Activated T-helper 1 cell treated with anti-CD3 and anti-CD28 coated beads, Interleukin-12 subunit alpha, Interleukin-12 subunit beta, Interleukin-2, Interleukin-4 antibody, amounts not matched to agents 30 ng/mL and 10 ng/mL and 1 ng/mL, durations not matched to agents 14 hours and 24 hours and 36 hours (primary cell): ENCODE measurements around the gene ATOH8. TPM values are rescaled to one million over a fixed set of nuclear protein-coding genes. Genes with fewer than 3 reads are reported as not detected.

Experiments used
- DNase-seq: peaks from one replicate; pipeline ENCODE4 v3.0.0; 2021; ENCODE audit warnings: low spot score
- H3K27ac Mint-ChIP-seq: one replicate; pipeline ENCODE4 v1.8.0; 2021; ENCODE audit warnings: mild to moderate bottlenecking, mixed read lengths
- H3K27me3 Mint-ChIP-seq: one replicate; pipeline ENCODE4 v1.8.0; 2022; ENCODE audit warnings: mild to moderate bottlenecking, moderate library complexity, mixed read lengths; ENCODE audit not compliant: insufficient read depth
- H3K36me3 Mint-ChIP-seq: one replicate; pipeline ENCODE4 v1.8.0; 2021; ENCODE audit warnings: low read depth, mixed read lengths
- H3K4me1 Mint-ChIP-seq: one replicate; pipeline ENCODE4 v1.8.0; 2021; ENCODE audit warnings: low read depth, mixed read lengths
- H3K4me3 Mint-ChIP-seq: one replicate; pipeline ENCODE4 v1.8.0; 2021; ENCODE audit warnings: mild to moderate bottlenecking, moderate library complexity, mixed read lengths
- H3K9me3 Mint-ChIP-seq: one replicate; pipeline ENCODE4 v1.8.0; 2021; ENCODE audit warnings: mixed read lengths
- intact Hi-C: fragments of 100-400 bp; cut with micrococcal nuclease; formaldehyde crosslinking; loops from one replicate; pipeline ENCODE4 v1.15.1; 2024
- total RNA-seq: library from RNA; stranded (reverse); gene quantifications from 2 replicates; pipeline ENCODE4 v1.2.3, GENCODE V29; 2022

ATOH8 gene
- total RNA-seq, 1 donor from 2014 or later: 0.47 TPM

DNA sequence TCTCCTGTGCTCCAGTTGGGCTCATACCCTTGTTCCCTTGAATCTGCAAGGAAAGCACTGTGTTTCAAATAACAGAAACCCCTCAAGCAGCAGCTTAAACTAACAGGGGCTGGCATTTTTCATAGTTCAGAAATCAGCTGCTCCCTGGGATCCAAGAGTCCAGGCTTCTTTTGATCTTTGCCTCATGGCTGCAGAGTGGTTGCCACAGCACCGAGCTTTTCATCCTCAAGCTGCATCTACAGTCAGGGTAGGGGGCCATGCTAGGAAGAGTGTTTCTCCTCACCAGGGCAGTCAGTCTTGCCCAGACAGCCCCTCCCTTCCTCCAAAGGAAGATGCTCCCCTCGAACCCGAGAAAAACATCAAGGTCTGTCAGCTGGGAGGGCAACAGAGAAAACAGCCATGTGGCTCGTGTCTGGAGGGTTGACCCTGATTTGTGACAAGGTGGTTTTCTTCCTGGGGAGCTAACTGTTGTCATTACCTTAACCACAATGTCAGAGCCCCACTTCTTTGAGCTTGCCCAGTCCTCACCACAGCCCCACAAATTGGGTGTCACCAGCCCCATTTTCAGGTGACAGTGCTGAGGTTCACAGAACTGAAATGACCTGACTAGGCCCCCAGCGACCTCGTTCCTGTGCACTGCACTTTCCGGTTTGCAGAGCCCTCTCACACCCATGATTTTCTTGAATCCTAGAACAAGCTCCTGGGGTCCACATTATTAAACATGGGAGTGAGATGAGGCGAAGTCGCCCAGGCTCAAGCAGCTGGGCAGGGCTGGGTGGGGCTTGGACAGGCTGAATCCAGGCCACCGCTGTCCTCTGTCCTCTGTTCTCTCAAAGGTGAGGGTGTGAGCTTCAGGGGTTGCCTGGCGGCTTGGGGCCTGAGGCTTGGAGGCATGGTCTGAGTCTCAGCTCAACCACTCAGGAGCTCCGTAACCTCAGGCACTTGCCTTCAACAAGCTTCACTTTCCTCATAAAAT is 21.9 kb downstream of the ATOH8 start:
- H3K9me3 Mint-ChIP-seq: no peaks in the 10 kb centered on the region
- no peaks in the 10 kb centered on the region for H3K36me3 Mint-ChIP-seq

DNA sequence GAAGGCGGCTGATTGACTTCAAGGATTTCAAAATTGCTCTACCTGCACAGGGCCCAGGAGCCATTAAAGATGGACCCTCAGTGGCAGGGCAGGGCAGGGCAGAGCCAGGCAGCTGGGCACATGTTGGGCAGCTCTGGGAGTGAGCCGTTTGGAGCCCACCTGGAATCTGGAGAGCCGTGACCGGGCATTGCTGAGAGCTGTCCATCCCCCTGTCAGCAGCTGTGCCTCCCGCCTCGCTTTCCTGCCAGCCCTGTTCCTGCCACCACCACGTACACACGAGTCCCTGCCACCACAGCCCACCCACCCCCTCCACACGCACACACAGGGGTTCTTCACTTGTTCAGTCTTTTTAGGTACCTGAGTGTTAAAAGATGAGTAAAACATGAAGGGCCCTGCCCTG is 22.9 kb downstream of the ATOH8 start:
- H3K9me3 Mint-ChIP-seq: no peaks in the 10 kb centered on the region
- no peak overlapping the region for H3K4me3 Mint-ChIP-seq
- intact Hi-C loops: no loop called here
- peaks cover 2% of the 10 kb centered on the region for H3K4me1 Mint-ChIP-seq
- H3K27ac Mint-ChIP-seq: no peak overlapping the region
- no peaks in the 10 kb centered on the region for H3K36me3 Mint-ChIP-seq
- no peak for DNase-seq
- peaks cover 18% of the 10 kb centered on the region for H3K27me3 Mint-ChIP-seq

More for the DNA sequence above, 21.9 kb downstream of the ATOH8 start:
- intact Hi-C loops: no loop called here
- Mint-ChIP-seq H3K4me3 (no peak overlapping the region), H3K27ac (no peak overlapping the region), H3K27me3 (peaks cover 25% of the 10 kb centered on the region), H3K4me1 (peaks cover 6% of the 10 kb centered on the region)
- no peak for DNase-seq

DNA sequence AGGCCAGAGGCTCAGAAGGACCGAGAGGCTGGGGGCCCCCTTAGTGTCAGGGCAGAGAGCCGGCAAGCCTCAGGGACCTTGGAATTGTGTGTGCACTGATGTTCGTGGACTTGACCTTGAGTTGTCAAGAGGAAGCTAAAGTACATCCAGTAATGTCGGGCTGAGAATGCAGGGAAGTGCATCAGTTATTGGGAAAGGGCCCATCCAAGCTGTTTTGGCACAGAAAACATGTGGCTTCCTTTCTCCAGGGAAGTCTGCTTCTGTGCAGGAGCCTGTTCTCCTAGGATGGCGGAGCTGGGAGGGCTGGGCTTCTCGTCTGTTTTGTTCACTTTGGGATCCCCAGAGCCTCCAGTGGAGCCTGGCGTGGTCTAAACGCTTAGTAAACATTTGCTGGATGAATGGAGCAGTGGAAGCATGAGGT is 23.7 kb downstream of the ATOH8 start:
- H3K4me1 Mint-ChIP-seq: no peaks in the 10 kb centered on the region
- intact Hi-C loops: no loop called here
- no peak overlapping the region for H3K4me3 Mint-ChIP-seq
- DNase-seq: no peak
- H3K27me3 Mint-ChIP-seq: peaks cover 15% of the 10 kb centered on the region
- H3K9me3 Mint-ChIP-seq: no peaks in the 10 kb centered on the region
- H3K36me3 Mint-ChIP-seq: no peaks in the 10 kb centered on the region
- no peak overlapping the region for H3K27ac Mint-ChIP-seq

DNA sequence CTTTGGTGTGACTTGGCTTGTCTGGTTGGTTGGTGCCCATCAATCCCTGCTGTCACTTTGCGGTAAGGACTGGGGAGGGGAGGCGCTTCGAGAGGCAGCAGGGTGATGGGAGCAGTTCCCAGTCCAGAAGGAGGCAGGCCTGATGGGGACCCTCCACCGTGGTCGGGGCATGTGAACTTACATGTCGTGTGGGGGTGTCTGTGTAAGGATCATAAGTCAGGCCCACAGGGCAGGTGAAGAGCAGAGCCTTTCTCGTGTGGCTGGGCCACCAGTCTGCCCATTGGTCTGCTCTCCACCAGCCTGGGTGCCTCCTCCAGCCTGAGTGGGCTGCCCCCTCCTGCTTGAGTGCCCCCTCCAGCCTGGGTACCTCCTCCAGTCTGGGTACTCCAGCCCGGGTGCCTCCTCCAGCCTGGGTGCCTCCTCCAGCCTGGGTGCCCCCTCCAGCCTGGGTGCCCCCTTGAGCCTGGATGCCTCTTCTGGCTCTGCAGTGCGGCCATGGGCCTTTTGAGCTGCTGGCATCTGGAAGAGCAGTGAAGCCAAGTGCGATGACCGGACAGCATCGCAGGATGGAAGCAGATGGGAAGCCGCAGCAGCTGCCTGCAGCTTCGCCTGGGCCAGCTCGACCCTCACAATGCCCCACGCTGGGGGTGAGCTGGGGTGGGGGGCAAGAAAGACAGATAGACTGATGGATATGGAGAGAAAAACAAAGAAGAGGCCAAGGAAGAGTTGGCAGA is 25.0 kb downstream of the ATOH8 start:
- no peaks in the 10 kb centered on the region for H3K9me3 Mint-ChIP-seq
- peaks cover 3% of the 10 kb centered on the region for H3K27me3 Mint-ChIP-seq
- H3K36me3 Mint-ChIP-seq: no peaks in the 10 kb centered on the region
- intact Hi-C loops: no loop called here
- H3K27ac Mint-ChIP-seq: no peak overlapping the region
- H3K4me1 Mint-ChIP-seq: no peaks in the 10 kb centered on the region
- no peak overlapping the region for H3K4me3 Mint-ChIP-seq
- DNase-seq: no peak

DNA sequence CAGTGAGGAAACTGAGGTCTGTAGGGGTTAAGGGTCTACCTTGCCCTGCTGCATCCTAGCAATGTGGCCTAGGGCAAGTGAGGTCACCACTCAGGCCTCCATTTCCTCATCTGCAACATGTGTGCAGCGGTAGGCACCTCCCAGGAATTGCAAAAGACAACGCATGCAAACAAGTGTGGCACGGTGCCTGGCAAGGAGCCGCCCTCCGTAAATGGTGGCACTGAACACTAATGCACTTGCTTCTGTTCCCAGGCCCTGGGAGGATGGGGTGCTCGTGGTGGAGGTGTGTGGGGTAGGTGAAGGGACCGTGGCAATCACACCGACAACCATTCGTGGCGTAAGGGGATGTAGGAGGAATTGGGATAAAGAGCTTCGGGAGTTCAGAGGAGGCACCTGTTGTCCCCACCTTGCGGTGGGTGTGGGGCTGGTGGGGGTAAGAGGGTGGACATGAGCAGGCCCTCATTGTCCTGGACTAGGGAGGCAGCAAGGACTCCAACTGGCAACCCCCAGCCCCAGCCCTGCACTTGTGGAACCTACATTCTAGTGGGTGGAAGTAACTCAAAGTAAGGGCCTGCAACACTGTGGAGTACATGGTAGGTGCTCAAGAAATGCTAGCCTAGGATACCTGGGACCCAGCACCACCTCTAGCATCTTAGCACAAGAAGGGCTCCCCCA is 26.0 kb downstream of the ATOH8 start:
- peaks cover 6% of the 10 kb centered on the region for H3K27me3 Mint-ChIP-seq
- intact Hi-C loops: no loop called here
- no peak overlapping the region for H3K4me3 Mint-ChIP-seq
- H3K27ac Mint-ChIP-seq: no peak overlapping the region
- H3K9me3 Mint-ChIP-seq: no peaks in the 10 kb centered on the region
- no peaks in the 10 kb centered on the region for H3K4me1 Mint-ChIP-seq
- H3K36me3 Mint-ChIP-seq: no peaks in the 10 kb centered on the region
- no peak for DNase-seq

DNA sequence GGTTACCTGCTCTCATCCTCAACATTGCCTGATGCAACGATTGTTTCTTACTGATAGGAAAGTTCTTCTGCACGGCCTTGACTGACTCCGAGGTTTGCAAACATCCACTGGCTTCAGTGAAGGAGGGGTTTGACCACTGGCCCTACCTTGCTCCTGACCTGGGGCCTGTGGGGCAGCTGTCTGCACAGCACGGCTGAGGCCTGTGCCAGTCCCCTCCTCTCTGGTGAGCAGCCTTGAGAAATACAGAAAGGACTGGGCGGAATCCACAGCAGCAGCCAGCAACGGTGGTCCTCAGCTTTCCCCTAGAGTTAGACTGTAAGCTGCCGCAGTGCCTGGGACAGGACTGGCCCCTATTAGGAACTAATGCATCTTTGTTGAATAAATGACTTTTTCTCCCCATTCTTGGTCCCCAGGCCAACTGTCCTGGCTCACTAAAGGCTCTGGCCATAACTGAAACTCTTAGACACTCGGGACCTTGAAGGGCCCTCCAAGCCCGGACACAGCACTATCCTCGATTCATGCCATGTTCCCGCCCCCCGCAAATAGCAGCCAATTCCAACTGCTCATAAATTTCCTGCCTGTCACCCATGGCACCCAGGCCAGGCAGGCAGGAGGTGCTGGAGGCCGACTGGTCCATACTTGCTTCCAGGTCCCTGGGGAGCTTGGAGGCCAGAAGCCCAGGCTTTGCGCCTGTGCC is 26.7 kb downstream of the ATOH8 start:
- H3K36me3 Mint-ChIP-seq: no peaks in the 10 kb centered on the region
- peaks cover 11% of the 10 kb centered on the region for H3K27me3 Mint-ChIP-seq
- H3K9me3 Mint-ChIP-seq: no peaks in the 10 kb centered on the region
- intact Hi-C loops: no loop called here
- no peak overlapping the region for H3K4me3 Mint-ChIP-seq
- no peak for DNase-seq
- H3K27ac Mint-ChIP-seq: no peak overlapping the region
- H3K4me1 Mint-ChIP-seq: no peaks in the 10 kb centered on the region

GRCh38 chr2:85781013-85781332 is 27.2 kb downstream of the ATOH8 start:
- Mint-ChIP-seq H3K4me1 (no peaks in the 10 kb centered on the region), H3K36me3 (no peaks in the 10 kb centered on the region), H3K4me3 (no peak overlapping the region), H3K9me3 (no peaks in the 10 kb centered on the region), H3K27me3 (peaks cover 12% of the 10 kb centered on the region), H3K27ac (no peak overlapping the region)
- intact Hi-C loops: no loop called here
- no peak for DNase-seq

- no peak for DNase-seq
- H3K4me3 Mint-ChIP-seq: no peak overlapping the region
- H3K36me3 Mint-ChIP-seq: no peaks in the 10 kb centered on the region
- no peak overlapping the region for H3K27ac Mint-ChIP-seq
- no peaks in the 10 kb centered on the region for H3K4me1 Mint-ChIP-seq
- H3K9me3 Mint-ChIP-seq: no peaks in the 10 kb centered on the region
- peaks cover 12% of the 10 kb centered on the region for H3K27me3 Mint-ChIP-seq
- intact Hi-C loops: no loop called here
Measured at GRCh38 chr2:85783796-85784195, 30.0 kb downstream of the ATOH8 start.

GRCh38 chr2:85784474-85784986 is 30.7 kb downstream of the ATOH8 start:
- Mint-ChIP-seq H3K4me1 (no peaks in the 10 kb centered on the region), H3K36me3 (no peaks in the 10 kb centered on the region), H3K4me3 (no peak overlapping the region), H3K9me3 (no peaks in the 10 kb centered on the region), H3K27ac (no peak overlapping the region), H3K27me3 (peaks cover 12% of the 10 kb centered on the region)
- no peak for DNase-seq
- intact Hi-C loops: no loop called here

DNA sequence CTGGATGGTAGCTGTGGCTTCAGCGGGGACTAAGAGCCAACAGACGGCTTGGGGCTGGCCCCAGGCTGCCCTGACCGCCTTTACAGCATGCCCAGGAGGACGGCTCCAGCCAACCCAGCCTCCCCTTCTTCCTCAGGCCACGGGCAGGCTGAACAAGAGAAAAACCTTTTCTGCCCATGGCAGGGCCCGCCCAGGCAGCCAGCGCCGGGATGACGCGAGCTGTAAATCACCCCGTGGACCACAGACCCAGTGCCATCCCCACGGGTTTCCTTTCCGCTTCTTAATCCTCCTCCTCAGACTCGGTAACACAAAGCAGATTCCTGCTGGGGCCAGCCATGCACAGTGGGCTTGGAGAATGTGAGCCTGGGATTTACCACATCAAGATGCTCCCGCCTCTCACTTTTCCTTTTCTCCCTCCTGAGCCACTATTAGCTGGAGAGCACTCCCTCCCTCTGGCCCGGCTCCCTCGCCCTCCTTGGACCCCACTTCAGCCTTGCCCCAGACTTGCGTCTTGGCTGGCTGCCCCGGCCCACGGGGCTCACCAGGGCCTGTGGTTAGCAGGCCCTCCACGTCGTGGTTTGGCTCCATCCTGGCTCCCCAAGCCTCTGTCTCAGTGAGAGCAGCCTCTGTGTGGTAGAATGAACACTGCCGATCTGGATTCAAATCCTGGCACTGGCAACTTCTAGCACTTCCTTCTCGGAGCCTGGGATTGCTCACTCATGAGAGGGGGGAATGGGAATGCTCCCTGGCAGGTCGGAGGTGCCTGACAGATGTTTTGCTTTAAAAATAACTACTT is 31.4 kb downstream of the ATOH8 start:
- intact Hi-C loops: no loop called here
- Mint-ChIP-seq H3K4me1 (no peaks in the 10 kb centered on the region), H3K36me3 (no peaks in the 10 kb centered on the region), H3K9me3 (no peaks in the 10 kb centered on the region), H3K4me3 (no peak overlapping the region), H3K27me3 (peaks cover 12% of the 10 kb centered on the region), H3K27ac (no peak overlapping the region)
- DNase-seq: no peak

GRCh38 chr2:85785871-85786270 is 32.1 kb downstream of the ATOH8 start:
- intact Hi-C loops: no loop called here
- Mint-ChIP-seq H3K27ac (no peak overlapping the region), H3K27me3 (peaks cover 12% of the 10 kb centered on the region), H3K4me3 (no peak overlapping the region), H3K36me3 (no peaks in the 10 kb centered on the region), H3K9me3 (no peaks in the 10 kb centered on the region), H3K4me1 (no peaks in the 10 kb centered on the region)
- no peak for DNase-seq

DNA sequence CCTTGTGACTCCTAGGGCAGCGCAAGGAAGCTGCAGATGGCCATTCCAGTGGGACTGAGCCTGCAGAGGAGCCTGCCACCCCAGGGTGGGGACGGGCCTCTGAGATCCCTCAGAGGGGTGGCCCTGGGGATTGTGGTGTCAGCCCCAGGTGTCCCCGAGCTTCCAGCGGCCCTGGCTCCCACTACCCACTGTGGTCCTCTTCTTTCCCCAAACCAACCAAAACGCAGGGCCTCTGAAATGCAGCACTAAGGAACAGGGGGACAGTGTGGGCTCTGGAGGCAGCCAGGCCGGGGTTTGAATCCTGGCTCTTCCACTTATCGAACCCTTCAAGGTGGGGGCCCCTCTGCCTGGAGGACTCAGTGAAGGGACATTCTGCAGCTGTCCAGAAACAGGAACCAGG is 32.7 kb downstream of the ATOH8 start:
- no peaks in the 10 kb centered on the region for H3K9me3 Mint-ChIP-seq
- no peak for DNase-seq
- H3K27me3 Mint-ChIP-seq: peaks cover 10% of the 10 kb centered on the region
- H3K36me3 Mint-ChIP-seq: no peaks in the 10 kb centered on the region
- no peak overlapping the region for H3K4me3 Mint-ChIP-seq
- no peaks in the 10 kb centered on the region for H3K4me1 Mint-ChIP-seq
- H3K27ac Mint-ChIP-seq: no peak overlapping the region
- intact Hi-C loops: no loop called here
